ENCODE measurements around the gene FAM83G. TPM values are rescaled to one million over a fixed set of nuclear protein-coding genes. Genes with fewer than 3 reads are reported as not detected.

Gene FAM83G
- total and polyA plus RNA-seq, 3 donors from 2014 or later: 2.5 to 4.7 (median 4.6) TPM

- Histone ChIP-seq H3K36me3 (ENCODE audit: low read depth, missing control alignments) (no peaks in the 10 kb centered on the region), H3K27ac (no peak overlapping the region), H3K4me1 (no peaks in the 10 kb centered on the region), H3K9me3 (no peaks in the 10 kb centered on the region), H3K27me3 (no peaks in the 10 kb centered on the region), H3K4me3 (no peak overlapping the region)
- no peak for DNase-seq
- no peak for TF ChIP-seq POLR2A (IDR thresholded peaks at IDR 0.05)
- TF ChIP-seq, protein P1, sequence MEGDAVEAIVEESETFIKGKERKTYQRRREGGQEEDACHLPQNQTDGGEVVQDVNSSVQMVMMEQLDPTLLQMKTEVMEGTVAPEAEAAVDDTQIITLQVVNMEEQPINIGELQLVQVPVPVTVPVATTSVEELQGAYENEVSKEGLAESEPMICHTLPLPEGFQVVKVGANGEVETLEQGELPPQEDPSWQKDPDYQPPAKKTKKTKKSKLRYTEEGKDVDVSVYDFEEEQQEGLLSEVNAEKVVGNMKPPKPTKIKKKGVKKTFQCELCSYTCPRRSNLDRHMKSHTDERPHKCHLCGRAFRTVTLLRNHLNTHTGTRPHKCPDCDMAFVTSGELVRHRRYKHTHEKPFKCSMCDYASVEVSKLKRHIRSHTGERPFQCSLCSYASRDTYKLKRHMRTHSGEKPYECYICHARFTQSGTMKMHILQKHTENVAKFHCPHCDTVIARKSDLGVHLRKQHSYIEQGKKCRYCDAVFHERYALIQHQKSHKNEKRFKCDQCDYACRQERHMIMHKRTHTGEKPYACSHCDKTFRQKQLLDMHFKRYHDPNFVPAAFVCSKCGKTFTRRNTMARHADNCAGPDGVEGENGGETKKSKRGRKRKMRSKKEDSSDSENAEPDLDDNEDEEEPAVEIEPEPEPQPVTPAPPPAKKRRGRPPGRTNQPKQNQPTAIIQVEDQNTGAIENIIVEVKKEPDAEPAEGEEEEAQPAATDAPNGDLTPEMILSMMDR (IDR thresholded peaks at IDR 0.05): no peak
- intact Hi-C loops (cut with DNase I; ENCODE audit: low total_unique reads): no loop called here
- WGBS, 2 donors: 77 to 88% methylated on average over 7 of the region's 7 CpGs
Measured at GRCh38 chr17:19015428-19015827, 10.9 kb upstream of the FAM83G start.

DNA sequence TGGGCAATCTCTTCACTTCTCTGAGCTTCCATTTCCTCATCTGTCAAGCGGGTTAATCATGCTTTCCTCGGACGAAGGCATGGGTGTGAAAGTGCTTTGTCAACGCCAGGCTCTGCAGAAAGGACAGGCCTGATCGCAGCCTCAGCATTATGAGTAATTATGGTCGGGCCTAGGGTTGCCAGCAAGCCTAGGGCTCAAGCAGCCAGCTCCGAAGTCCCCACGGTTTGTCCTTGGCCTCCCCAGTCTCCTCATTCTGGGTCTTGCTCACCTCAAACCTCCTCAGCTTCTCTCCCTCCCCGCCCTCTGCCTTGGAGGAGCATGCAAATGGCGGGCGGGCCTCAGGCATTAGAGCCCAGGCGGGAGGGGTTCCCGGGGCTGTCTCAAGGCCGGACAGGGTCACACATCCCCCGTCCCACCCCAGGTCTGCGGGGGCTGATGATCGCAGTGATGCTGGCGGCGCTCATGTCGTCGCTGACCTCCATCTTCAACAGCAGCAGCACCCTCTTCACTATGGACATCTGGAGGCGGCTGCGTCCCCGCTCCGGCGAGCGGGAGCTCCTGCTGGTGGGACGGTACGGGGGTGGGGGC, 10.2 kb upstream of the FAM83G start:
- Histone ChIP-seq H3K36me3 (ENCODE audit: low read depth, missing control alignments) (no peaks in the 10 kb centered on the region), H3K4me1 (no peaks in the 10 kb centered on the region), H3K4me3 (no peak overlapping the region), H3K27ac (no peak overlapping the region), H3K9me3 (no peaks in the 10 kb centered on the region), H3K27me3 (no peaks in the 10 kb centered on the region)
- no peak for DNase-seq
- TF ChIP-seq POLR2A (IDR thresholded peaks at IDR 0.05): no peak
- TF ChIP-seq, protein P1 (IDR thresholded peaks at IDR 0.05): no peak
- WGBS, 2 donors: 41 to 65% methylated on average over 18 to 29 of the region's 29 CpGs
- intact Hi-C loops (cut with DNase I; ENCODE audit: low total_unique reads): no loop called here

DNA sequence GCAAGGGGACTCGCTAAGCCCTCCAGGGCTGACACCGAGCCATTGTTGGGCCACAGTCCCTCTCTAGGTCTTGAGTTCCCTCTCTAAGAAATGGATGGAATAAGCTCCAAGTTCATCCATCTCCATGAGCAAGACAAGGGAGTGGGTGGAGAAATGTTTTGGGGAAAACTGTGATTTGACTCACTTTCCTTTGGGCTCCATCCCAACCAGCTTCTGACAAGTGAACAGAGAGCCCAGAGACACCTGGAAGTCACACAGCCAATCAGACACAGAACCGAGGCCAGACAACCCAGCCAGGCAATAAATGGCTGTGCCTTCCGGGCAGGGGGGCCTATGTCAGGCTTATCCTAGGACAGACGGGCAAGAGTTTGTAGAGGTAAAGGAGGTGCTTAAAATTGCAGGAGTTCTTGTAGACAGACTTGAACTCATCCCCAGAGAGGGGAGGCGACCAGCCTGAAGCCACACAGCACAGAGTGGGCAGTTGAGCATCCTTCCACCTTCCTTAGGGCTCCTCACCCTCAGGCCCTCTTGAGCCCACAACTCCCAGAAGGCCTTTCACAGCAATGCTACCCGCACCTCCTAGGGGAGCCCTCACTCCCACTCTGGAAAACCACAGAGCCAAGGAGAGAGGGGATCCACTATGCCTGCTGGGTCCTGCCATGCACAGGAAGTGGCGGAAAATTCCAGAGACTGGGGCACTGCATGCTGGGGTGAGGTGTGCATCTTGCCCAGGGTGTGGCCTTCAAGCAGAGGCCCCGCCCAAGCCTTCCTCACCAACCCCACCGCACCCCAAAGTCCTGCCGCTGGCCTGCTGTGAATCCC, 9.5 kb upstream of the FAM83G start:
- intact Hi-C loops (cut with DNase I; ENCODE audit: low total_unique reads): no loop called here
- H3K36me3 ChIP-seq (ENCODE audit: low read depth, missing control alignments): no peaks in the 10 kb centered on the region
- WGBS, 2 donors: 91 to 93% methylated on average over 11 of the region's 11 CpGs
- no peak overlapping the region for H3K4me3 ChIP-seq
- H3K27me3 ChIP-seq: no peaks in the 10 kb centered on the region
- no peaks in the 10 kb centered on the region for H3K9me3 ChIP-seq
- TF ChIP-seq, protein P1 (IDR thresholded peaks at IDR 0.05): no peak
- no peak for TF ChIP-seq POLR2A (IDR thresholded peaks at IDR 0.05)
- no peak for DNase-seq
- H3K27ac ChIP-seq: no peak overlapping the region
- no peaks in the 10 kb centered on the region for H3K4me1 ChIP-seq

DNA sequence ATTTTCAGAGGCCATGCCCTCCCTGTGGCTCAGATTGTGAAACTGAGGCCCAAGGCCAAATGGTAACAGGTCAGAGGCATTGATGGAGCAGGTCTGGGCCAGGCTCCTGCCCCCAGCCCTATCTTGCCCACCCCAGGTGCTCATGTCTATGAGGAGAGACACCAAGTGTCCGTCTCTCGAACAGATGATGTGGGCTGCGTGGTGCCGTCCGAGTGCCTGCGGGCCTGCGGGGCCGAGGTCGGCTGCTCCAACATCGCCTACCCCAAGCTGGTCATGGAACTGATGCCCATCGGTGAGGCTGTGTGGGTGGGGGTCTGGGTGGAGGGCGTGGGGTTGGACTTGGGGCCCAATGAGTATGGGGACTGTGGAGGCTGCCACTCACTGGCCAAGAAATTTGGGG, 8.7 kb upstream of the FAM83G start:
- Histone ChIP-seq H3K36me3 (ENCODE audit: low read depth, missing control alignments) (no peaks in the 10 kb centered on the region), H3K27ac (no peak overlapping the region), H3K4me3 (no peak overlapping the region), H3K9me3 (no peaks in the 10 kb centered on the region), H3K27me3 (no peaks in the 10 kb centered on the region), H3K4me1 (no peaks in the 10 kb centered on the region)
- TF ChIP-seq POLR2A (IDR thresholded peaks at IDR 0.05): no peak
- TF ChIP-seq, protein P1 (IDR thresholded peaks at IDR 0.05): no peak
- WGBS, 2 donors: 95 to 98% methylated on average over 5 to 12 of the region's 12 CpGs
- no peak for DNase-seq
- intact Hi-C loops (cut with DNase I; ENCODE audit: low total_unique reads): no loop called here

Measured in testis (tissue), 3 donors.